ENCODE results near the gene C16orf96.

DNA sequence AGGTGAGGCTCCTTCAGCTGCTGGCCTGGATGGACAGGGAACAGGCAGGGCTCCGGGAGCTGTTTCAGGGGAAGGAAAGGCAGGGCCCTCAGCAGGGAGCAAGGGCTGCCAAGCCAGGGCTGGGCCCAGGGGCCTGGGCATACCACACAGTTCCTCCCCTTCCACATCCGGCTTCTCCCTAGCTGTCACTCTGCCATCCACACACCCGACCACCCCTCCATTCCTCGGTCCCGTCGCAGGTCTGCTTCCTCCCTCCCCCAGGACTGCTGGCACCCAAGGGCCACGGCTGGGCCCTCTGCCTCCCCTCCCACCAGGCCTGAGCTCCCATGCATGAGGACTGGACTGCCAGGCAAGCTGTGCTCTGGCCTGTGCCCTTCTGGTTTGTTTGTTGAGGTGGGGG, 41.5 kb upstream of the C16orf96 start:
- TF ChIP-seq, protein P1, sequence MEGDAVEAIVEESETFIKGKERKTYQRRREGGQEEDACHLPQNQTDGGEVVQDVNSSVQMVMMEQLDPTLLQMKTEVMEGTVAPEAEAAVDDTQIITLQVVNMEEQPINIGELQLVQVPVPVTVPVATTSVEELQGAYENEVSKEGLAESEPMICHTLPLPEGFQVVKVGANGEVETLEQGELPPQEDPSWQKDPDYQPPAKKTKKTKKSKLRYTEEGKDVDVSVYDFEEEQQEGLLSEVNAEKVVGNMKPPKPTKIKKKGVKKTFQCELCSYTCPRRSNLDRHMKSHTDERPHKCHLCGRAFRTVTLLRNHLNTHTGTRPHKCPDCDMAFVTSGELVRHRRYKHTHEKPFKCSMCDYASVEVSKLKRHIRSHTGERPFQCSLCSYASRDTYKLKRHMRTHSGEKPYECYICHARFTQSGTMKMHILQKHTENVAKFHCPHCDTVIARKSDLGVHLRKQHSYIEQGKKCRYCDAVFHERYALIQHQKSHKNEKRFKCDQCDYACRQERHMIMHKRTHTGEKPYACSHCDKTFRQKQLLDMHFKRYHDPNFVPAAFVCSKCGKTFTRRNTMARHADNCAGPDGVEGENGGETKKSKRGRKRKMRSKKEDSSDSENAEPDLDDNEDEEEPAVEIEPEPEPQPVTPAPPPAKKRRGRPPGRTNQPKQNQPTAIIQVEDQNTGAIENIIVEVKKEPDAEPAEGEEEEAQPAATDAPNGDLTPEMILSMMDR (IDR thresholded peaks at IDR 0.05): no peak
- TF ChIP-seq, protein P2, sequence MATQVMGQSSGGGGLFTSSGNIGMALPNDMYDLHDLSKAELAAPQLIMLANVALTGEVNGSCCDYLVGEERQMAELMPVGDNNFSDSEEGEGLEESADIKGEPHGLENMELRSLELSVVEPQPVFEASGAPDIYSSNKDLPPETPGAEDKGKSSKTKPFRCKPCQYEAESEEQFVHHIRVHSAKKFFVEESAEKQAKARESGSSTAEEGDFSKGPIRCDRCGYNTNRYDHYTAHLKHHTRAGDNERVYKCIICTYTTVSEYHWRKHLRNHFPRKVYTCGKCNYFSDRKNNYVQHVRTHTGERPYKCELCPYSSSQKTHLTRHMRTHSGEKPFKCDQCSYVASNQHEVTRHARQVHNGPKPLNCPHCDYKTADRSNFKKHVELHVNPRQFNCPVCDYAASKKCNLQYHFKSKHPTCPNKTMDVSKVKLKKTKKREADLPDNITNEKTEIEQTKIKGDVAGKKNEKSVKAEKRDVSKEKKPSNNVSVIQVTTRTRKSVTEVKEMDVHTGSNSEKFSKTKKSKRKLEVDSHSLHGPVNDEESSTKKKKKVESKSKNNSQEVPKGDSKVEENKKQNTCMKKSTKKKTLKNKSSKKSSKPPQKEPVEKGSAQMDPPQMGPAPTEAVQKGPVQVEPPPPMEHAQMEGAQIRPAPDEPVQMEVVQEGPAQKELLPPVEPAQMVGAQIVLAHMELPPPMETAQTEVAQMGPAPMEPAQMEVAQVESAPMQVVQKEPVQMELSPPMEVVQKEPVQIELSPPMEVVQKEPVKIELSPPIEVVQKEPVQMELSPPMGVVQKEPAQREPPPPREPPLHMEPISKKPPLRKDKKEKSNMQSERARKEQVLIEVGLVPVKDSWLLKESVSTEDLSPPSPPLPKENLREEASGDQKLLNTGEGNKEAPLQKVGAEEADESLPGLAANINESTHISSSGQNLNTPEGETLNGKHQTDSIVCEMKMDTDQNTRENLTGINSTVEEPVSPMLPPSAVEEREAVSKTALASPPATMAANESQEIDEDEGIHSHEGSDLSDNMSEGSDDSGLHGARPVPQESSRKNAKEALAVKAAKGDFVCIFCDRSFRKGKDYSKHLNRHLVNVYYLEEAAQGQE (IDR thresholded peaks at IDR 0.05; ENCODE audit: insufficient read depth in 1 of 2, low read depth in 2 of 2, low read length in 1 of 2): no peak
- no peak for TF ChIP-seq TCF7L2 (IDR thresholded peaks at IDR 0.05; ENCODE audit: low read depth, low read length)
- TF ChIP-seq POLR2AphosphoS5 (IDR thresholded peaks at IDR 0.05; ENCODE audit: low read depth, low read length): no peak
- TF ChIP-seq SIN3A (IDR thresholded peaks at IDR 0.05; ENCODE audit: borderline replicate concordance, insufficient read depth, low read depth, low read length): no peak

All from Panc1 (cell line).